Hepatic stellate cell (primary cell): Measurements from ENCODE around the gene TBC1D2.

ENCODE experiments used
- DNase-seq: peaks from one replicate; pipeline ENCODE4 v3.0.0; 2011; ENCODE audit warnings: low spot score

The TBC1D2 gene

GRCh38 chr9:98215821-98216220 lies 39.6 kb downstream of the TBC1D2 start:
- peak; percentile 55 for DNase-seq

GRCh38 chr9:98215271-98215670 lies 40.2 kb downstream of the TBC1D2 start:
- DNase-seq: peak; percentile 56

- no peak for DNase-seq
These were observed 40.6 kb downstream of the TBC1D2 start for GRCh38 chr9:98214811-98215210.

- no peak for DNase-seq
These were observed 44.2 kb downstream of the TBC1D2 start for GRCh38 chr9:98211260-98211659.

GRCh38 chr9:98210435-98210834 lies 45.0 kb downstream of the TBC1D2 start:
- no peak for DNase-seq

GRCh38 chr9:98209530-98209929 lies 45.9 kb downstream of the TBC1D2 start:
- no peak for DNase-seq

- DNase-seq: no peak
These were observed 46.8 kb downstream of the TBC1D2 start for GRCh38 chr9:98208635-98209034.

GRCh38 chr9:98207606-98208005 lies 47.8 kb downstream of the TBC1D2 start:
- no peak for DNase-seq

GRCh38 chr9:98206754-98207153 lies 48.7 kb downstream of the TBC1D2 start:
- DNase-seq: no peak

GRCh38 chr9:98204692-98205091 lies 50.8 kb downstream of the TBC1D2 start:
- no peak for DNase-seq

GRCh38 chr9:98203153-98203552 lies 52.3 kb downstream of the TBC1D2 start:
- DNase-seq: no peak

GRCh38 chr9:98202252-98202651 lies 53.2 kb downstream of the TBC1D2 start:
- no peak for DNase-seq

GRCh38 chr9:98201749-98202148 lies 53.7 kb downstream of the TBC1D2 start:
- DNase-seq: no peak

GRCh38 chr9:98201102-98201501 lies 54.3 kb downstream of the TBC1D2 start:
- DNase-seq: no peak

- no peak for DNase-seq
These were observed 55.9 kb downstream of the TBC1D2 start for GRCh38 chr9:98199388-98200033.

GRCh38 chr9:98195671-98196070 lies 59.8 kb downstream of the TBC1D2 start:
- no peak for DNase-seq

GRCh38 chr9:98193336-98193944 lies 62.0 kb downstream of the TBC1D2 start:
- no peak for DNase-seq

- peak; percentile 87 for DNase-seq
These were observed 62.7 kb downstream of the TBC1D2 start, which contains the start of gene CORO2A for GRCh38 chr9:98192503-98193335. CORO2A (minus strand) TSS chr9:98192637; CDS start chr9:98157660, 34,977 bp downstream.

GRCh38 chr9:98191671-98192502 lies 63.6 kb downstream of the TBC1D2 start:
- no peak for DNase-seq

GRCh38 chr9:98191181-98191608 lies 64.3 kb downstream of the TBC1D2 start:
- DNase-seq: no peak

- no peak for DNase-seq
These were observed 64.7 kb downstream of the TBC1D2 start for GRCh38 chr9:98190757-98191105.

GRCh38 chr9:98189412-98189811 lies 66.0 kb downstream of the TBC1D2 start:
- no peak for DNase-seq
